Stimulated activated CD8-positive, alpha-beta memory T cell treated with anti-CD3 and anti-CD28 coated beads, Interleukin-7, amount 100 ng/mL, for 48 hours (primary cell): ENCODE results near the gene CACFD1.

ENCODE experiments used
- DNase-seq, 2 donors: peaks; one replicate each; pipeline ENCODE4 v3.0.0-alpha.2; 2020; ENCODE audit warnings: low read depth in 1 of 2; ENCODE audit errors: extremely low read depth in 1 of 2

Gene CACFD1

GRCh38 chr9:133463864-133464615 lies 4.3 kb downstream of the CACFD1 start:
- DNase-seq: no peak

- DNase-seq: no peak
These were observed 4.9 kb downstream of the CACFD1 start for GRCh38 chr9:133464638-133465037.

GRCh38 chr9:133465984-133466383 lies 6.2 kb downstream of the CACFD1 start:
- DNase-seq: no peak

GRCh38 chr9:133467101-133467500 lies 7.3 kb downstream of the CACFD1 start:
- no peak for DNase-seq

- no peak for DNase-seq
These were observed 8.6 kb downstream of the CACFD1 start for GRCh38 chr9:133468374-133468773.

GRCh38 chr9:133468777-133469421 lies 9.1 kb downstream of the CACFD1 start:
- DNase-seq: no peak

GRCh38 chr9:133470427-133470924 lies 10.7 kb downstream of the CACFD1 start:
- no peak for DNase-seq

GRCh38 chr9:133470988-133471387 lies 11.2 kb downstream of the CACFD1 start:
- DNase-seq: no peak

- no peak for DNase-seq
These were observed 11.9 kb downstream of the CACFD1 start for GRCh38 chr9:133471551-133472276.

- no peak for DNase-seq
These were observed 12.5 kb downstream of the CACFD1 start for GRCh38 chr9:133472277-133472645.

- DNase-seq: no peak
These were observed 13.1 kb downstream of the CACFD1 start for GRCh38 chr9:133472753-133473378.

- no peak for DNase-seq
These were observed 14.0 kb downstream of the CACFD1 start for GRCh38 chr9:133473743-133474142.

- DNase-seq: no peak
These were observed 14.4 kb downstream of the CACFD1 start for GRCh38 chr9:133474215-133474614.

- no peak for DNase-seq
These were observed 15.1 kb downstream of the CACFD1 start for GRCh38 chr9:133474853-133475252.

GRCh38 chr9:133475292-133476012 lies 15.7 kb downstream of the CACFD1 start:
- DNase-seq: no peak

- no peak for DNase-seq
These were observed 16.5 kb downstream of the CACFD1 start for GRCh38 chr9:133476036-133476931.

- DNase-seq: no peak
These were observed 17.2 kb downstream of the CACFD1 start for GRCh38 chr9:133476941-133477340.

- no peak for DNase-seq
These were observed 17.7 kb downstream of the CACFD1 start for GRCh38 chr9:133477461-133477860.

- no peak for DNase-seq
These were observed 18.4 kb downstream of the CACFD1 start for GRCh38 chr9:133477992-133478850.
